Right atrium auricular region (tissue), 2 donors: ENCODE measurements around the gene C16orf89. TPM values are rescaled to one million over a fixed set of nuclear protein-coding genes. Genes with fewer than 3 reads are reported as not detected.
A peak's percentile ranks its signal among the peaks of the same experiment; 100 is the strongest.

Experiments
- DNase-seq: peaks from one replicate; pipeline ENCODE4 v3.0.0-alpha.2; 2019; ENCODE audit warnings: low spot score
- H3K27ac ChIP-seq, 2 donors: fragments of 200-600 bp; sonication (generic); 1 replicate in 1 of 2; 2 replicates in 1 of 2; pipeline ENCODE4 v1.5.1; 2016 to 2019
- H3K27me3 ChIP-seq, 2 donors: fragments of 200-600 bp; sonication (generic); one replicate each; pipeline versions ENCODE4 v1.5.1 to v1.6.0; 2017 to 2019
- H3K36me3 ChIP-seq: fragments of 200-600 bp; sonication (generic); one replicate; pipeline ENCODE4 v1.5.1; 2016
- H3K4me1 ChIP-seq, 2 donors: fragments of 200-600 bp; sonication (generic); one replicate each; pipeline versions ENCODE4 v1.5.1 to v1.6.0; 2017 to 2019
- H3K4me3 ChIP-seq, 2 donors: fragments of 200-600 bp; sonication (generic); 1 replicate in 1 of 2; 2 replicates in 1 of 2; pipeline ENCODE4 v1.5.1; 2017 to 2019; ENCODE audit warnings: mild to moderate bottlenecking in 1 of 2, moderate library complexity in 1 of 2
- H3K9me3 ChIP-seq, 2 donors: fragments of 200-600 bp; sonication (generic); one replicate each; pipeline ENCODE4 v1.5.1; 2019
- CTCF ChIP-seq, 2 donors: fragments of 200-600 bp; sonication (generic); IDR thresholded peaks; one replicate each; pipeline ENCODE4 v1.5.1; 2019; ENCODE audit warnings: antibody characterized with exemption in 2 of 2
- total RNA-seq, 2 donors: library from RNA; depleted of rRNA; stranded (reverse); fragments of >200 nt; gene quantifications; one replicate each; pipeline ENCODE4 v1.1.0, GENCODE V29; 2016

Gene C16orf89
- total RNA-seq, 2 donors from 2014 or later = 5.2 to 5.4 TPM

GRCh38 chr16:5071681-5072333, 6.1 kb upstream of the C16orf89 start, which contains the start of gene ALG1:
TSS of gene ALG1 (plus strand) at chr16:5071843. CDS start at chr16:5071850, 7 bp downstream.
- H3K4me1 ChIP-seq = peaks cover 0 to 13% of the 10 kb centered on the region in 2 donors
- TF ChIP-seq CTCF (IDR thresholded peaks at IDR 0.05) = peak in 1 of 2 donors; percentile 21
- H3K27ac ChIP-seq = peak within 1 kb of the TSS; percentile 81
- peak; percentile 90 for DNase-seq
- H3K27me3 ChIP-seq = no peaks in the 10 kb centered on the region
- peak within 1 kb of the TSS; percentile 69 to 72 for H3K4me3 ChIP-seq
- no peaks in the 10 kb centered on the region for H3K9me3 ChIP-seq
- H3K36me3 ChIP-seq = peaks cover 18% of the 10 kb centered on the region

- H3K27ac ChIP-seq = peak overlapping the region; percentile 81
- peaks cover 17% of the 10 kb centered on the region for H3K36me3 ChIP-seq
- no peak for TF ChIP-seq CTCF (IDR thresholded peaks at IDR 0.05)
- peaks cover 0 to 13% of the 10 kb centered on the region in 2 donors for H3K4me1 ChIP-seq
- H3K9me3 ChIP-seq = no peaks in the 10 kb centered on the region
- no peak for DNase-seq
- no peaks in the 10 kb centered on the region for H3K27me3 ChIP-seq
- H3K4me3 ChIP-seq = peak overlapping the region; percentile 69 to 72
Observed at GRCh38 chr16:5071341-5071680, 5.6 kb upstream of the C16orf89 start.

- H3K27ac ChIP-seq = peak overlapping the region; percentile 81
- H3K9me3 ChIP-seq = no peaks in the 10 kb centered on the region
- H3K4me1 ChIP-seq = peaks cover 0 to 17% of the 10 kb centered on the region in 2 donors
- H3K27me3 ChIP-seq = no peaks in the 10 kb centered on the region
- peaks cover 12% of the 10 kb centered on the region for H3K36me3 ChIP-seq
- DNase-seq = no peak
- no peak for TF ChIP-seq CTCF (IDR thresholded peaks at IDR 0.05)
- no peak overlapping the region for H3K4me3 ChIP-seq
Observed at GRCh38 chr16:5070431-5071186, 4.9 kb upstream of the C16orf89 start.

GRCh38 chr16:5069854-5070253, 4.1 kb upstream of the C16orf89 start:
- Histone ChIP-seq H3K9me3 (no peaks in the 10 kb centered on the region), H3K27ac (no peak overlapping the region), H3K4me3 (no peak overlapping the region), H3K4me1 (peaks cover 0 to 21% of the 10 kb centered on the region in 2 donors), H3K27me3 (no peaks in the 10 kb centered on the region), H3K36me3 (peaks cover 5% of the 10 kb centered on the region)
- TF ChIP-seq CTCF (IDR thresholded peaks at IDR 0.05) = no peak
- DNase-seq = no peak

GRCh38 chr16:5069048-5069447, 3.3 kb upstream of the C16orf89 start:
- TF ChIP-seq CTCF (IDR thresholded peaks at IDR 0.05) = no peak
- Histone ChIP-seq H3K9me3 (no peaks in the 10 kb centered on the region), H3K4me3 (no peak overlapping the region), H3K27me3 (no peaks in the 10 kb centered on the region), H3K36me3 (no peaks in the 10 kb centered on the region), H3K4me1 (peaks cover 0 to 21% of the 10 kb centered on the region in 2 donors), H3K27ac (no peak overlapping the region)
- no peak for DNase-seq
